Left kidney (tissue), 2 donors: ENCODE measurements around the gene MEGF9. TPM values are rescaled to one million over a fixed set of nuclear protein-coding genes. Genes with fewer than 3 reads are reported as not detected.

Source experiments
- DNase-seq: peaks from one replicate; pipeline ENCODE4 v3.0.0-alpha.2; 2013
- polyA plus RNA-seq: library from polyadenylated mRNA; unstranded; fragments of 120-200 nt; gene quantifications from one replicate; pipeline ENCODE4 v1.2.1, GENCODE V29; 2013; ENCODE audit not compliant: insufficient read length

MEGF9 gene
- polyA plus RNA-seq, 1 donor, result 19.4 TPM

- DNase-seq, result no peak
These were observed 20.5 kb upstream of the MEGF9 start for GRCh38 chr9:120734607-120735410.

GRCh38 chr9:120733190-120733589 is 18.9 kb upstream of the MEGF9 start:
- no peak for DNase-seq

- DNase-seq, result peak; percentile 50
These were observed 16.6 kb upstream of the MEGF9 start for GRCh38 chr9:120730654-120731514.

GRCh38 chr9:120729791-120730241 is 15.5 kb upstream of the MEGF9 start:
- DNase-seq, result no peak

GRCh38 chr9:120726484-120726883 is 12.2 kb upstream of the MEGF9 start:
- no peak for DNase-seq

- DNase-seq, result no peak
These were observed 11.6 kb upstream of the MEGF9 start for GRCh38 chr9:120725907-120726306.

GRCh38 chr9:120724757-120725400 is 10.6 kb upstream of the MEGF9 start:
- no peak for DNase-seq

GRCh38 chr9:120723565-120723964 is 9.3 kb upstream of the MEGF9 start:
- DNase-seq, result no peak

GRCh38 chr9:120720404-120720803 is 6.1 kb upstream of the MEGF9 start:
- no peak for DNase-seq

- no peak for DNase-seq
These were observed 4.0 kb upstream of the MEGF9 start for GRCh38 chr9:120718316-120718715.

- no peak for DNase-seq
These were observed 2.9 kb upstream of the MEGF9 start for GRCh38 chr9:120717176-120717575.

GRCh38 chr9:120716483-120716882 is 2.2 kb upstream of the MEGF9 start:
- no peak for DNase-seq

- peak; percentile 68 for DNase-seq
These were observed 1.2 kb upstream of the MEGF9 start for GRCh38 chr9:120715389-120715924.

- no peak for DNase-seq
These were observed 647 bp upstream of the MEGF9 start for GRCh38 chr9:120714846-120715388.

GRCh38 chr9:120713257-120714087 is 798 bp downstream of the MEGF9 start:
- no peak for DNase-seq

GRCh38 chr9:120712539-120713031 is 1.7 kb downstream of the MEGF9 start:
- no peak for DNase-seq

- DNase-seq, result no peak
These were observed 2.3 kb downstream of the MEGF9 start for GRCh38 chr9:120711841-120712538.

- no peak for DNase-seq
These were observed 2.9 kb downstream of the MEGF9 start for GRCh38 chr9:120711354-120711753.

- no peak for DNase-seq
These were observed 3.9 kb downstream of the MEGF9 start for GRCh38 chr9:120710110-120710981.
